ENCODE data around the gene RNF152. TPM values are rescaled to one million over a fixed set of nuclear protein-coding genes. Genes with fewer than 3 reads are reported as not detected.

RNF152 gene
- polyA plus RNA-seq, 1 of the 3 experiments (the other 2 are of a cell fraction) = 6.6 TPM

DNA sequence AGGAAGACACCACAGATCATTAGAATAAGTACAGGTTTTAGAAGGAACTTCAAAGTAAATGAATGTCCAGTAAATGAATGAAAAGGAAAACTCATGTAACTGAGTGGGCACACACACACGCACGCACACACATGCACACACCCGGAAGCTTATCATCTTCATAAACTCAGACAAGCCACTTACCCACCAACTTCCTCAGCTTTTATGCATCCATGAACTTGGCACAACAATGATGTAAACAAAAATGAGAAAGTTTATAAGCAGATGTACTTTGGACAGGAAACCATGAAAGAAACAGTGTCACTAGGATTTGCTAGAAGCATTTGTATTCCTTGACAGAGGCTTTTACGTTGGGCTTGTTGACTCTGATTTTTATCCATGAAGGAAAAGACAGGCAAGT is 23.2 kb downstream of the RNF152 start:
- Histone ChIP-seq H3K27me3 (ENCODE audit: insufficient read depth) (no peaks in the 10 kb centered on the region), H3K36me3 (replicated peaks in 1 of 2; ENCODE audit: control insufficient read depth in 1 of 2, insufficient read depth in 2 of 2, low read length in 1 of 2) (peaks cover 0 to 54% of the 10 kb centered on the region in 2 experiments), H2AFZ (ENCODE audit: low read depth) (no peak overlapping the region), H3K9ac (no peak overlapping the region), H3K4me1 (ENCODE audit: control insufficient read depth in 1 of 2, insufficient read depth in 2 of 2, low read depth in 1 of 2, low read length in 1 of 2) (peaks cover 9 to 19% of the 10 kb centered on the region in 2 experiments), H3F3A (replicated peaks; ENCODE audit: insufficient read depth) (peaks cover 13% of the 10 kb centered on the region), H4K20me1 (ENCODE audit: insufficient read depth) (peaks cover 67% of the 10 kb centered on the region), H3K9me2 (no peaks in the 10 kb centered on the region), H3K27ac (ENCODE audit: low read depth in 2 of 2, low read length in 1 of 2) (peak overlapping the region in 1 of 2 experiments; percentile 45; a peak in 2 of 4 replicates), H3K4me3 (ENCODE audit: low read depth in 2 of 2, low read length in 1 of 2) (no peak overlapping the region), H3K79me2 (ENCODE audit: insufficient read depth) (peaks cover 63% of the 10 kb centered on the region), H3K9me3 (no peaks in the 10 kb centered on the region), H3K4me2 (peak overlapping the region; percentile 12; the same call in 1 of the 2 replicates)
- POLR2A ChIA-PET = no interaction called here
- CTCF ChIA-PET = interaction anchor here (1.5 kb wide), 1 partner anchor 13 kb away, joined by 4 read pairs; no protein-coding TSS in a partner anchor
- WGBS (ENCODE audit: low lambda C conversion rate) = 97% methylated on average over 4 of the region's 4 CpGs
- TF ChIP-seq SIN3A (IDR thresholded peaks at IDR 0.05; ENCODE audit: borderline replicate concordance, low read depth, low read length) (no peak), MAX (IDR thresholded peaks at IDR 0.05; ENCODE audit: low read depth) (no peak), TAF1 (IDR thresholded peaks at IDR 0.05; ENCODE audit: borderline replicate concordance, low read depth, low read length) (no peak), IRF3 (IDR thresholded peaks at IDR 0.05; ENCODE audit: low read depth, low read length) (no peak), RFX5 (IDR thresholded peaks at IDR 0.05; ENCODE audit: low read length) (no peak)
- DNase-seq = no peak

GRCh38 chr18:61865466-61866175 is 27.2 kb downstream of the RNF152 start:
- Histone ChIP-seq H2AFZ (ENCODE audit: low read depth) (no peak overlapping the region), H3K9ac (no peak overlapping the region), H3K9me3 (no peaks in the 10 kb centered on the region), H3K4me3 (ENCODE audit: low read depth in 2 of 2, low read length in 1 of 2) (no peak overlapping the region), H3K9me2 (no peaks in the 10 kb centered on the region), H4K20me1 (ENCODE audit: insufficient read depth) (peaks cover 87% of the 10 kb centered on the region), H3K4me1 (ENCODE audit: control insufficient read depth in 1 of 2, insufficient read depth in 2 of 2, low read depth in 1 of 2, low read length in 1 of 2) (peaks cover 7 to 19% of the 10 kb centered on the region in 2 experiments), H3K79me2 (ENCODE audit: insufficient read depth) (peaks cover 100% of the 10 kb centered on the region), H3F3A (replicated peaks; ENCODE audit: insufficient read depth) (peaks cover 13% of the 10 kb centered on the region), H3K36me3 (replicated peaks in 1 of 2; ENCODE audit: control insufficient read depth in 1 of 2, insufficient read depth in 2 of 2, low read length in 1 of 2) (peaks cover 0 to 40% of the 10 kb centered on the region in 2 experiments), H3K27me3 (ENCODE audit: insufficient read depth) (no peaks in the 10 kb centered on the region), H3K4me2 (no peak overlapping the region; the same call in 1 of the 2 replicates), H3K27ac (ENCODE audit: low read depth in 2 of 2, low read length in 1 of 2) (peak overlapping the region; percentile 18 to 60; a peak in 3 of 4 replicates)
- TF ChIP-seq EP300 (IDR thresholded peaks at IDR 0.05; ENCODE audit: borderline replicate concordance in 1 of 2, low read depth in 1 of 2, low read length in 1 of 2) (no peak), IRF3 (IDR thresholded peaks at IDR 0.05; ENCODE audit: low read depth, low read length) (no peak), RCOR1 (IDR thresholded peaks at IDR 0.05; ENCODE audit: low read length) (no peak), FOXM1 (IDR thresholded peaks at IDR 0.05; ENCODE audit: low read depth) (no peak), TEAD4 (IDR thresholded peaks at IDR 0.05; ENCODE audit: borderline replicate concordance, insufficient read depth) (no peak), FOXJ3 (CRISPR knock-in tag; IDR thresholded peaks at IDR 0.05) (no peak), TCF12 (IDR thresholded peaks at IDR 0.05) (no peak), MXI1 (IDR thresholded peaks at IDR 0.05; ENCODE audit: low read depth, low read length) (no peak)
- TF ChIP-seq, protein P1, sequence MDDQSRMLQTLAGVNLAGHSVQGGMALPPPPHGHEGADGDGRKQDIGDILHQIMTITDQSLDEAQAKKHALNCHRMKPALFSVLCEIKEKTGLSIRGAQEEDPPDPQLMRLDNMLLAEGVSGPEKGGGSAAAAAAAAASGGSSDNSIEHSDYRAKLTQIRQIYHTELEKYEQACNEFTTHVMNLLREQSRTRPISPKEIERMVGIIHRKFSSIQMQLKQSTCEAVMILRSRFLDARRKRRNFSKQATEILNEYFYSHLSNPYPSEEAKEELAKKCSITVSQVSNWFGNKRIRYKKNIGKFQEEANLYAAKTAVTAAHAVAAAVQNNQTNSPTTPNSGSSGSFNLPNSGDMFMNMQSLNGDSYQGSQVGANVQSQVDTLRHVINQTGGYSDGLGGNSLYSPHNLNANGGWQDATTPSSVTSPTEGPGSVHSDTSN (IDR thresholded peaks at IDR 0.05) = no peak
- TF ChIP-seq, protein P2, sequence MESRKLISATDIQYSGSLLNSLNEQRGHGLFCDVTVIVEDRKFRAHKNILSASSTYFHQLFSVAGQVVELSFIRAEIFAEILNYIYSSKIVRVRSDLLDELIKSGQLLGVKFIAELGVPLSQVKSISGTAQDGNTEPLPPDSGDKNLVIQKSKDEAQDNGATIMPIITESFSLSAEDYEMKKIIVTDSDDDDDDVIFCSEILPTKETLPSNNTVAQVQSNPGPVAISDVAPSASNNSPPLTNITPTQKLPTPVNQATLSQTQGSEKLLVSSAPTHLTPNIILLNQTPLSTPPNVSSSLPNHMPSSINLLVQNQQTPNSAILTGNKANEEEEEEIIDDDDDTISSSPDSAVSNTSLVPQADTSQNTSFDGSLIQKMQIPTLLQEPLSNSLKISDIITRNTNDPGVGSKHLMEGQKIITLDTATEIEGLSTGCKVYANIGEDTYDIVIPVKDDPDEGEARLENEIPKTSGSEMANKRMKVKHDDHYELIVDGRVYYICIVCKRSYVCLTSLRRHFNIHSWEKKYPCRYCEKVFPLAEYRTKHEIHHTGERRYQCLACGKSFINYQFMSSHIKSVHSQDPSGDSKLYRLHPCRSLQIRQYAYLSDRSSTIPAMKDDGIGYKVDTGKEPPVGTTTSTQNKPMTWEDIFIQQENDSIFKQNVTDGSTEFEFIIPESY (IDR thresholded peaks at IDR 0.05; ENCODE audit: borderline replicate concordance, low read depth) = no peak
- TF ChIP-seq, protein P3, sequence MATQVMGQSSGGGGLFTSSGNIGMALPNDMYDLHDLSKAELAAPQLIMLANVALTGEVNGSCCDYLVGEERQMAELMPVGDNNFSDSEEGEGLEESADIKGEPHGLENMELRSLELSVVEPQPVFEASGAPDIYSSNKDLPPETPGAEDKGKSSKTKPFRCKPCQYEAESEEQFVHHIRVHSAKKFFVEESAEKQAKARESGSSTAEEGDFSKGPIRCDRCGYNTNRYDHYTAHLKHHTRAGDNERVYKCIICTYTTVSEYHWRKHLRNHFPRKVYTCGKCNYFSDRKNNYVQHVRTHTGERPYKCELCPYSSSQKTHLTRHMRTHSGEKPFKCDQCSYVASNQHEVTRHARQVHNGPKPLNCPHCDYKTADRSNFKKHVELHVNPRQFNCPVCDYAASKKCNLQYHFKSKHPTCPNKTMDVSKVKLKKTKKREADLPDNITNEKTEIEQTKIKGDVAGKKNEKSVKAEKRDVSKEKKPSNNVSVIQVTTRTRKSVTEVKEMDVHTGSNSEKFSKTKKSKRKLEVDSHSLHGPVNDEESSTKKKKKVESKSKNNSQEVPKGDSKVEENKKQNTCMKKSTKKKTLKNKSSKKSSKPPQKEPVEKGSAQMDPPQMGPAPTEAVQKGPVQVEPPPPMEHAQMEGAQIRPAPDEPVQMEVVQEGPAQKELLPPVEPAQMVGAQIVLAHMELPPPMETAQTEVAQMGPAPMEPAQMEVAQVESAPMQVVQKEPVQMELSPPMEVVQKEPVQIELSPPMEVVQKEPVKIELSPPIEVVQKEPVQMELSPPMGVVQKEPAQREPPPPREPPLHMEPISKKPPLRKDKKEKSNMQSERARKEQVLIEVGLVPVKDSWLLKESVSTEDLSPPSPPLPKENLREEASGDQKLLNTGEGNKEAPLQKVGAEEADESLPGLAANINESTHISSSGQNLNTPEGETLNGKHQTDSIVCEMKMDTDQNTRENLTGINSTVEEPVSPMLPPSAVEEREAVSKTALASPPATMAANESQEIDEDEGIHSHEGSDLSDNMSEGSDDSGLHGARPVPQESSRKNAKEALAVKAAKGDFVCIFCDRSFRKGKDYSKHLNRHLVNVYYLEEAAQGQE (IDR thresholded peaks at IDR 0.05; ENCODE audit: low read depth, low read length) = no peak
- DNase-seq = no peak
- ChIA-PET POLR2A (no interaction called here), CTCF (interaction anchor here (1.1 to 1.8 kb wide), 4 partner anchors 9 to 19 kb away, joined by 4 to 9 read pairs (median 4); no protein-coding TSS in a partner anchor)
- WGBS (ENCODE audit: low lambda C conversion rate) = 56% methylated on average over 3 of the region's 3 CpGs
